HG02610 (cell line): ENCODE measurements around the gene CELSR2.

Experiments
- ATAC-seq: cut with Tn5 transposase; IDR thresholded peaks from one replicate; pipeline ENCODE4 v1.9.1; 2021; ENCODE audit warnings: mild to moderate bottlenecking, moderate library complexity; ENCODE audit not compliant: unreplicated experiment

CELSR2 gene

GRCh38 chr1:109262231-109263055 is 13.1 kb downstream of the CELSR2 start:
- no peak for ATAC-seq

DNA sequence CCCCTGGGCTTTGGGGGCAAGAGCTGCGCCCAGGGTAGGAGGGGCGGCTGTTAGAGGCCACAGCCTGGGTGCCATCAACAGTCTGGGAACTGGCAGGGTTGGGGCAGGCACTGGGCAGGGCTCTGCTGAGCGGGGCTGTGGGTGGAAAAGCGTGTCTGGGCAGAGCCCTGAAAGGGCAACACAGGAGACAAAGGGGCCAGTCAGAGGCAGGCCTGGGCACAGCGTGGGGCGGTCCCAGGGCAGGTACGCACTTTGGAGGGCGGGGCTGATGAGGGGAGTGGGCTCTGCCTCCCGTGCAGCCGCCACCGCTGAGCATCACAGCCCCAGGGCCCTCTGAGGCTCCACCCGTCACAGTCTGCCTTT is 13.9 kb downstream of the CELSR2 start:
- no peak for ATAC-seq

GRCh38 chr1:109263597-109264378 is 14.4 kb downstream of the CELSR2 start:
- ATAC-seq = peak; percentile 46

DNA sequence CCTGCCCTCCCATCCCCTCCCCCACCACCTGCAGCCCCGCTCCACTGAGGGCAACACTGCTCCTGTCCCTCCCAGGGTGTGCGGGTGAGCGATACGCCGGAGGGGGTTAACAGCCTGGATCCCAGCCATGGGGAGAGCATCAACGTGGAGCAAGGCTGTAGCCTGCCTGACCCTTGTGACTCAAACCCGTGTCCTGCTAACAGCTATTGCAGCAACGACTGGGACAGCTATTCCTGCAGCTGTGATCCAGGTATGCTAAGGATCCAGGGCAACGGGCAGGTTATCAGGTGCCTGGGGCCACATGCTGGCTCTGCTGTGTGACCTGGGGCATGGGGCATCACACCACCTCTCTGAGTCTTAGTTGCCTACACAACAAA is 15.0 kb downstream of the CELSR2 start:
- ATAC-seq = no peak

DNA sequence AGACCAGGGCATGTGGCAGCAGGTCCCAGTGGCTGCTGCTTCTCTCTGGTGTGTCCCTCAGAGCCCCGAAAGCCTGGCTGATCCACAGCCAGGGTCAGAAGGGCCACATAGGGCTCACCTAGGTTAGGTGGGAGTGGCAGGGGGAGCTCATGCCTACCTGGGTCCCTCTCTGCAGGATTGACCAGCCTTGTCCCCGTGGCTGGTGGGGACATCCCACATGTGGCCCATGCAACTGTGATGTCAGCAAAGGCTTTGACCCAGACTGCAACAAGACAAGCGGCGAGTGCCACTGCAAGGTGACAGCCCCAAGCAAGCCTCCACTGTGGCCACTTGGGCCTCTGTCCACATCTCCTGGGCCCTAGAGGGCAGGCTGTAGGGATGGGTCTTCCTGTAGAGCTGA is 15.7 kb downstream of the CELSR2 start:
- ATAC-seq = no peak

DNA sequence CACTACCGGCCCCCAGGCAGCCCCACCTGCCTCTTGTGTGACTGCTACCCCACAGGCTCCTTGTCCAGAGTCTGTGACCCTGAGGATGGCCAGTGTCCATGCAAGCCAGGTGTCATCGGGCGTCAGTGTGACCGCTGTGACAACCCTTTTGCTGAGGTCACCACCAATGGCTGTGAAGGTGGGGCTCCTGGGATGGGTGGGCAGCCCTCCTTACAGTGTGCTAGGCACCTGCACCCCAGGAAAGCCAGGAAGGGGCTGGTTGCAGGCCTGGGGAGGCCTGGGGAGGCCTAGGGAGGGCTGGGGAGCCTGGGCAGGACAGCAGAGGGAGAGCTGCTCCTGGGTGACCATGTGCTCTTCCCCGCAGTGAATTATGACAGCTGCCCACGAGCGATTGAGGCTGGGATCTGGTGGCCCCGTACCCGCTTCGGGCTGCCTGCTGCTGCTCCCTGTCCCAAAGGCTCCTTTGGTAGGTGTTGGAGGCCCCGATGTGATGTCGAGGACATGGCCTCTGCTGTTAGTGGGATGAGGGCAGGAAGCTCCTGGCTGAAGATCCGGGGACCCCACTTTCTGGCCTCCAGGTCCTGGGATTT is 16.5 kb downstream of the CELSR2 start:
- no peak for ATAC-seq

DNA sequence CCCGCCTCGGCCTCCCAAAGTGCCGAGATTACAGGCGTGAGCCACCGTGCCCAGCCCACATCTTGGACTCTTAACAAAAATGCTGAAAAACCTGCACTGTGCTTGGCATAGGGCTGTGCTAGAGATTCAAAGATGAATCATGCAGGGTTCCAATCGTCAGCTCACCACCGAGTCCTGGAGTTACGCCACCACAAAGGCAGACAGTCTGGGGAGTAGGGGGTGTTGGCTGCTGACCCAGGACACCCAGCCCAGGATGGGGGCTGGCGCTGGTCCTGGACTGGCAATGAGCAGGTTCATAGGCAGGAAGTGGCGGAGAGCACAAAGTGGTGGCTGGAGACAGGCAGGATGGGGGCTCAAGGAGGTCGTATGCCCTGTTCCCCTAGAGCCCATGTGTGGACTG is 17.6 kb downstream of the CELSR2 start:
- no peak for ATAC-seq

GRCh38 chr1:109267743-109268300 is 18.5 kb downstream of the CELSR2 start:
- ATAC-seq = no peak

- no peak for ATAC-seq
Observed at GRCh38 chr1:109268431-109269211, 19.3 kb downstream of the CELSR2 start.

GRCh38 chr1:109269212-109269980 is 20.1 kb downstream of the CELSR2 start:
- ATAC-seq = no peak

GRCh38 chr1:109269981-109270622 is 20.8 kb downstream of the CELSR2 start:
- no peak for ATAC-seq

GRCh38 chr1:109270623-109271317 is 21.4 kb downstream of the CELSR2 start:
- no peak for ATAC-seq

DNA sequence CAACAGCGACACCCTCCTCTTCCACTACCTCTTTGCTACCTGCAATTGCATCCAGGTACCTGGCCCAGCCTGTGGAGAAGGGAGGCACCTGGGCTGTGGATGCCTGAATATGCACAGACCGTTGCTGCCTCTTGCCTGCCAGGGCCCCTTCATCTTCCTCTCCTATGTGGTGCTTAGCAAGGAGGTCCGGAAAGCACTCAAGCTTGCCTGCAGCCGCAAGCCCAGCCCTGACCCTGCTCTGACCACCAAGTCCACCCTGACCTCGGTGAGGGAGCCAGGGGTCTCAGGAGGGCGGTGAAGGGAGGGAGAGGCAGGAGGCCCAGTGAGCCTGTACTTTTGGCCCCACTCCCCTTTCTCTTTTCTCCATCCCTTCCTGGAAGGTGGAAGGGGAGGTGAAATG is 22.1 kb downstream of the CELSR2 start:
- no peak for ATAC-seq

DNA sequence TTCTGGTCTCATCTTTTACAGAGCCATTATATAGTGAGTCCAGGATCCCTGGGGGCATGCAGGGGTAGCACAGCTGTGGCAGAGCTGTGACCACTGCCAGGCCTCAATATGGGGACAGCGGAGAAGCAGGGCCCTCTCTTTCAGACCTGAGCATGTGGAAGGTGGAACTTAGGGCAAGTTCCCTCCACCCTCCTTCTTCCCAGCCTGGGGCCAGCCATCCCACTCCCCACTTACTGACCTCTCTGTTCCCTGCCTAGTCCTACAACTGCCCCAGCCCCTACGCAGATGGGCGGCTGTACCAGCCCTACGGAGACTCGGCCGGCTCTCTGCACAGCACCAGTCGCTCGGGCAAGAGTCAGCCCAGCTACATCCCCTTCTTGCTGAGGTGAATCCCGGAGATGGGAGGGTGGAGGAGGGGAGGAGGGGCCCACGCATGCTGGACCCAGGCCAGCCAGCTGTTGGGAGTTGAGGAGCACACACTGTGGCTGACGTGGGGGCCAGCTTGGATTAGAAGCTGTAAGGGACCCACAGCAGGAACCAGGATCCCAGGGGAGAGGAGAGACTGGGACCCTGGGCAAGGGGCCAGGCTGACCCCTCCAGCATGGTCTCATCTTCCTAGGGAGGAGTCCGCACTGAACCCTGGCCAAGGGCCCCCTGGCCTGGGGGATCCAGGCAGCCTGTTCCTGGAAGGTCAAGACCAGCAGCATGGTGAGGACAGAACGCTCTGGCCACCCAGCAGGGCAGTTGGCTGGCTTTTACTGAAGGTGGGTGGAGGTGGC is 22.9 kb downstream of the CELSR2 start:
- no peak for ATAC-seq

- no peak for ATAC-seq
Observed at GRCh38 chr1:109272831-109273547, 23.6 kb downstream of the CELSR2 start.

GRCh38 chr1:109273570-109274288 is 24.4 kb downstream of the CELSR2 start:
- ATAC-seq = no peak
